Parathyroid adenoma (tissue), 2 donors: ENCODE data around the gene GRIK4.
A peak's percentile ranks its signal among the peaks of the same experiment; 100 is the strongest.

Source experiments
- H2AFZ ChIP-seq: fragments of 300-600 bp; sonication (generic); one replicate; pipeline ENCODE4 v1.7.0; 2017; ENCODE audit warnings: antibody characterized with exemption, mild to moderate bottlenecking
- H3K27ac ChIP-seq: fragments of 300-600 bp; sonication (generic); one replicate; pipeline ENCODE4 v1.7.0; 2017
- H3K27me3 ChIP-seq: fragments of 300-600 bp; sonication (generic); one replicate; pipeline ENCODE4 v1.7.0; 2017; ENCODE audit warnings: low read length; ENCODE audit not compliant: control insufficient read depth, insufficient read depth
- H3K36me3 ChIP-seq: fragments of 300-600 bp; sonication (generic); one replicate; pipeline ENCODE4 v1.7.0; 2017; ENCODE audit warnings: low read length; ENCODE audit not compliant: control insufficient read depth, insufficient read depth
- H3K4me1 ChIP-seq: fragments of 300-600 bp; sonication (generic); one replicate; pipeline ENCODE4 v1.7.0; 2017; ENCODE audit warnings: control low read depth
- H3K4me2 ChIP-seq: fragments of 300-600 bp; sonication (generic); one replicate; pipeline ENCODE4 v1.7.0; 2017; ENCODE audit warnings: low read length
- H3K4me3 ChIP-seq: fragments of 300-600 bp; sonication (generic); one replicate; pipeline ENCODE4 v1.7.0; 2017; ENCODE audit warnings: low read depth, low read length
- H3K79me2 ChIP-seq: fragments of 300-600 bp; sonication (generic); one replicate; pipeline ENCODE4 v1.7.0; 2017; ENCODE audit warnings: control low read depth
- H3K9ac ChIP-seq: fragments of 300-600 bp; sonication (generic); one replicate; pipeline ENCODE4 v1.7.0; 2017; ENCODE audit warnings: mild to moderate bottlenecking
- H3K9me3 ChIP-seq: fragments of 300-600 bp; sonication (generic); one replicate; pipeline ENCODE4 v1.7.0; 2017; ENCODE audit warnings: low read length; ENCODE audit not compliant: control insufficient read depth
- TF ChIP-seq, protein P1 (sequence below): fragments of 300-600 bp; sonication (generic); IDR thresholded peaks from one replicate; pipeline ENCODE4 v1.7.0; 2017; ENCODE audit warnings: antibody characterized with exemption, mild to moderate bottlenecking
- donor health status: primary hyperparathyroidism.

The GRIK4 gene

DNA sequence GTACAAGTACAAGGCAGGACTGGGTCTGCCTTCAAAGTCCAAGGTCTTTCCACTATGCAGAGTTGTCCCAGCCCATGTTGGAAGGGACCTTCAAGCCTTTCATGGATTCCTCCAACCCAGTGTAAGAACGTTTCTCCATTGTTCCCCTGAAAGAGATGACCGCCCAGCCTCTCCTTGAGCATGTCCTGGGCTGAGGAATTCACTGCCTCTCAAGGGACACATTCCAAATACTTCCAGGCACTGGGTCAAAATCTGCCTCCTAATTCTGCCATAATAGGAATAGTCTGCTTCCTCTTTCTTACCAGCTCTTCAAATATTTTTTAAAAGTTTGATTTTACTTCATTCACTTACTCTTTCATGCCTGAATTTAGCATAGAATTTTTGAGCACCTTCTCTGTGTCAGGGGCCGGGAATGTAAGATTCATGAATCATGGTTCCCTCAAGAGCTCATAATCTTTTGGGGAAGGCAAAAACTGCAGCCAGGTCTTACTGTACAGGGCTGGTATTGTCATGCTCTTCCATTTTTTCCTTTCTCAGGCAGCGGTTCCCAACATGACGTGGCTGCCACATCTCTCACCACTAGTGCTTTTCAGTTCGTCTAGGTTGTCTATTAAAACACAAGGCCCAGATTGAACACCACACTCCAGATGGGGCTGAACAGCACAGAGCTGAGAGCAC lies 369.1 kb downstream of the GRIK4 start:
- no peak overlapping the region for H3K4me2 ChIP-seq
- TF ChIP-seq, protein P1, sequence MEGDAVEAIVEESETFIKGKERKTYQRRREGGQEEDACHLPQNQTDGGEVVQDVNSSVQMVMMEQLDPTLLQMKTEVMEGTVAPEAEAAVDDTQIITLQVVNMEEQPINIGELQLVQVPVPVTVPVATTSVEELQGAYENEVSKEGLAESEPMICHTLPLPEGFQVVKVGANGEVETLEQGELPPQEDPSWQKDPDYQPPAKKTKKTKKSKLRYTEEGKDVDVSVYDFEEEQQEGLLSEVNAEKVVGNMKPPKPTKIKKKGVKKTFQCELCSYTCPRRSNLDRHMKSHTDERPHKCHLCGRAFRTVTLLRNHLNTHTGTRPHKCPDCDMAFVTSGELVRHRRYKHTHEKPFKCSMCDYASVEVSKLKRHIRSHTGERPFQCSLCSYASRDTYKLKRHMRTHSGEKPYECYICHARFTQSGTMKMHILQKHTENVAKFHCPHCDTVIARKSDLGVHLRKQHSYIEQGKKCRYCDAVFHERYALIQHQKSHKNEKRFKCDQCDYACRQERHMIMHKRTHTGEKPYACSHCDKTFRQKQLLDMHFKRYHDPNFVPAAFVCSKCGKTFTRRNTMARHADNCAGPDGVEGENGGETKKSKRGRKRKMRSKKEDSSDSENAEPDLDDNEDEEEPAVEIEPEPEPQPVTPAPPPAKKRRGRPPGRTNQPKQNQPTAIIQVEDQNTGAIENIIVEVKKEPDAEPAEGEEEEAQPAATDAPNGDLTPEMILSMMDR = no peak
- H3K9ac ChIP-seq = no peak overlapping the region
- H3K4me3 ChIP-seq = no peak overlapping the region
- no peaks in the 10 kb centered on the region for H3K27me3 ChIP-seq
- no peaks in the 10 kb centered on the region for H3K36me3 ChIP-seq
- H3K27ac ChIP-seq = no peak overlapping the region
- H3K79me2 ChIP-seq = no peaks in the 10 kb centered on the region
- H2AFZ ChIP-seq = no peak overlapping the region
- no peaks in the 10 kb centered on the region for H3K9me3 ChIP-seq
- H3K4me1 ChIP-seq = peaks cover 3% of the 10 kb centered on the region

DNA sequence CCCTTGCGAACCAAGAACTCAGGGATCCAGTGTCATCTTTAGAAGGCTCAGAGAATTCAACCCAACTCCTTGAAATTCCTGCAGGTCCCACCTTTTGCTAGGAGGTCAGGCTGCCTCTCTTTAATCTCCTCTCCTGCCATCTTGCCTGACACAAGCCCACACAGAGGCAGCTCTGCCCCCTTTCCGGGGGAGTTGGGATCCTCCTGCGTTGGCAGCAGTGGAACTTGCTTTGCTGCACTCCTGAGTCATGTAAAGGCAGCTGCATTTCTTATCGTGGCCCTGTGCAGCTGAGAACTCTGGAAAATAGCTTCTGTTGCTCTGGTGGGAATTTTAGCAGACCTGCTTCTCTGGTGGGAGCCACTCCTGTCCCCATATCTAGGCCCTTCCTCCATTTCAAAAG lies 370.0 kb downstream of the GRIK4 start:
- H3K36me3 ChIP-seq = no peaks in the 10 kb centered on the region
- H3K9ac ChIP-seq = no peak overlapping the region
- no peak overlapping the region for H2AFZ ChIP-seq
- TF ChIP-seq, protein P1 = no peak
- H3K4me3 ChIP-seq = no peak overlapping the region
- H3K4me1 ChIP-seq = peaks cover 3% of the 10 kb centered on the region
- no peaks in the 10 kb centered on the region for H3K79me2 ChIP-seq
- H3K27me3 ChIP-seq = no peaks in the 10 kb centered on the region
- no peaks in the 10 kb centered on the region for H3K9me3 ChIP-seq
- no peak overlapping the region for H3K27ac ChIP-seq
- H3K4me2 ChIP-seq = no peak overlapping the region

DNA sequence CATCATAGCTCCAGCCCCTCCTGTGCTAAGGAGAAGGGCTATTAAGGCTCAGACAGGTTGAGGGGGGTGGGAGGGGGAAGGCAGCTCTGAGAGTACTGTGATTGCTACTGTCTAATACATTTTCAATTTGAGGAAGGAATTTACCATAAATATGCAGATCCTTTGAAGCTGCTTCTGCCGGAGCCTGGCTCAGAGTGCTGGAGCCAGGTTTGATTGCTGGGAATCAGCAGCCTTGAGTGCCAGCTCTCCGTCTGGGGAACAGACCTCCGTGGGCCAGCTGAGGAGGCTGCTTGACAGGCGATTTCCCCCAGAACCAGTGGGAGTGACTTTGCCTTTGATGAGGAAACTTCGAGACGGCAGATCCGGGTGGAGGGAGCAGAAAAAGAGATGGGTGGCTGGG lies 370.6 kb downstream of the GRIK4 start:
- Histone ChIP-seq H3K9ac (no peak overlapping the region), H3K27ac (no peak overlapping the region), H2AFZ (no peak overlapping the region), H3K4me3 (no peak overlapping the region), H3K27me3 (no peaks in the 10 kb centered on the region), H3K36me3 (no peaks in the 10 kb centered on the region), H3K4me1 (peaks cover 3% of the 10 kb centered on the region), H3K79me2 (no peaks in the 10 kb centered on the region), H3K9me3 (no peaks in the 10 kb centered on the region), H3K4me2 (no peak overlapping the region)
- TF ChIP-seq, protein P1 = no peak

DNA sequence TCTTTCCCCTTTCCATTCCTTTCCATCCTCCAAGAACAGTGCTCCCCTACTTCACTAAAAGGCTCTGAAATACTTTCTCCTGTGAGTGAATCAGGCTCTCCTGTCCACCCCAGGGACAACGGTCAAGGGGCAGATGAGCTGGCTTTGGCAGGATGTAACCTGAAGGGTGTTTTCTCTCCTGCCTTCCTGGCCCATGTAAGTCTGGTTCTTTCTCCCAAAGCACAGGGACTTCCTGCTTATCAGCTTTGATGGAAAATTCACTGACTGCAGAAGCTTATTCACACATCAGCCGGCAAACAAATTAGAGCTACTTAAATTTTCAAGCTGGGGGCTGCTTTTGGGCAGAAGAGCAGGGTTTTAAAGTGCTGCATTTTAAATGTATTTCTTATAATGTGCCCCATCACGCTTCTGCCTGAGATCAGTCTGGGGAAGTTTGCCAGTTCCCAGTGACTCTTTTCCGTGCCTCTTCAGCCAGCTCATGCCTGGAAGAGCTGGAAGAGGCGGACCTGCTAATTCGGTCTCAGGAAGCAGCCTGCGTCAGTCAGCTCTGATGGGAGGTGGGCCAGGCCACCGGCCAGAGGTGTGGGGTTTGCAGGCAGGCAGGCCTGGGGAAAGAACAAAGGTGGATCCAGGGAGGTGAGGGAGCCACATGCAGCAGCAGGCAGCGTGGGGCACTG lies 372.0 kb downstream of the GRIK4 start:
- no peak overlapping the region for H3K4me2 ChIP-seq
- H3K27ac ChIP-seq = peak overlapping the region; percentile 44
- TF ChIP-seq, protein P1 = no peak
- H3K79me2 ChIP-seq = no peaks in the 10 kb centered on the region
- H2AFZ ChIP-seq = peak overlapping the region; percentile 58
- no peak overlapping the region for H3K9ac ChIP-seq
- H3K36me3 ChIP-seq = no peaks in the 10 kb centered on the region
- H3K27me3 ChIP-seq = no peaks in the 10 kb centered on the region
- no peak overlapping the region for H3K4me3 ChIP-seq
- no peaks in the 10 kb centered on the region for H3K9me3 ChIP-seq
- H3K4me1 ChIP-seq = peaks cover 3% of the 10 kb centered on the region
